ENCODE results near the gene FRMD4B.

Gene FRMD4B

DNA sequence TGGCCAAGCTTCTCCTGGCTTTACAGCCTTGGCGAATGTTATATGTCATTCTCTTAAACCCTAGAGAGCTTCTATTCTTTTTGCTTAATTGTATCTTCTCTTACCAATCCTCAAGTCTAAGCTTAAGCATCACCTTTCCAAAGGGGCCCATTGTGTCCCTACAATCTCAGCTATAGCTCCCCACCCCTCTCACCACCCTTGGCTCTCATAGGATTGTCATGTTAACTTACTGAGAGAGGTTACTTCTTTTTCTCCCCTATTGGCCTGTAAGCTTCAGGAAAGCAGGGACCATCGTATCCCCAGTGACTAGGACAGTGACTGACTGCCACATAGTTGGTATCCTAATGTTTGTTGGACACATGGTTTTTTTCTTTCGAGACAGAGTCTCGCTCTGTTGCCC, 220.1 kb downstream of the FRMD4B start:
- DNase-seq: no peak

GRCh38 chr3:69164296-69164695, 221.6 kb downstream of the FRMD4B start:
- DNase-seq: no peak

GRCh38 chr3:69162308-69162980, 223.4 kb downstream of the FRMD4B start:
- no peak for DNase-seq

DNA sequence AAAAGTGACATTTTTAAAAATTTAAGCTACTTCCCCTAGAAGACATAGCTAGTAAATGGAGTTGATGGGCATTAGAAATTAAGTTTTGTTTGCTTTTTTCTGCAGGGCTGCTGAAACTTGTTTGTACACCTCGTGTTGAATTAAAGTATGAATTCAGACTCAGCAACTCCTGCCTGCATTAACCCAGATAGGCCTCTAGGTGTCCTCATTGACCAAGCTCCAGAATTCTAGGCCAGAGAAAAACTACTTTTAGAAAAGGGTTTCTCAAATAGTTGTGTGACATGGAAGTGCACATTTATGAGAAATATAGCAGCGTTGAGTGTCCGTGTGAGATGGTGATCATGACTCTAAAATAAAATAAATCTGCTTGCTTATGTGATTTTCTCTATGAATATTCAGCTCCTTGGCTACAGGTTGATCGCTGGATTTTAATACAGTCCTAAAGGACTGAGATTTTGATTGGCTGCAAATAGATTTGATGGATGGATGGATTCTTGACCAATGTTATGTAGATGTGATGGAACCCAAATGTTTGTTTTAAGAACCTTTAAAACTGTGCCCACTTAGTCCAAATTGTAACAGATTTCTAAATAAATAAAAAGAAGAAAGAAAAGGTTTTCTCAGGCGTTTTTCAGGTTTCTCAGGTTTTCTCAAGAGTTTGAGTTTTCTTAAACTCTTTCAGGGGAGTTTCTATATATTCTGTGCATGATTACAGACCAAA, 224.1 kb downstream of the FRMD4B start:
- DNase-seq: no peak

DNA sequence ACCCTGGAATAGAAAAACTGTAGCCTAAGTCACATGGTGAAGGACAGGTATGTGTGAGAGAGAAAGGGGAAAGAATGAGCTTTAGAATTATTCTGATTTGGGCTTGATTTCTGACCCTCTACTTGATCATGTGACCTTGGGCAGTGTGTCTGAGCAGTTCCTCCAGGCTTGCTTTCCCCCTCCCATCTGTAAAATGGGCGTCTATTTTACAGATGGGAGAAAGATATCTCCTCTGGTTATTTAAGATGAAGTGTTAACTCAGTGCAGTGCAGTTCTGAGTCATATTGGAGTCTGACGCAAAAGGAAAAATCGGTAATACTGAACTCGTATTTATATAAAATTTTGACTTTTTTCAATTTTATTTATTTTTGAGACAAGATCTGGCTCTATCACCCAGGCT, 225.4 kb downstream of the FRMD4B start:
- no peak for DNase-seq

- DNase-seq: no peak
These were observed 225.8 kb downstream of the FRMD4B start for GRCh38 chr3:69160107-69160506.

- DNase-seq: no peak
These were observed 236.3 kb downstream of the FRMD4B start for GRCh38 chr3:69149586-69149985.

DNA sequence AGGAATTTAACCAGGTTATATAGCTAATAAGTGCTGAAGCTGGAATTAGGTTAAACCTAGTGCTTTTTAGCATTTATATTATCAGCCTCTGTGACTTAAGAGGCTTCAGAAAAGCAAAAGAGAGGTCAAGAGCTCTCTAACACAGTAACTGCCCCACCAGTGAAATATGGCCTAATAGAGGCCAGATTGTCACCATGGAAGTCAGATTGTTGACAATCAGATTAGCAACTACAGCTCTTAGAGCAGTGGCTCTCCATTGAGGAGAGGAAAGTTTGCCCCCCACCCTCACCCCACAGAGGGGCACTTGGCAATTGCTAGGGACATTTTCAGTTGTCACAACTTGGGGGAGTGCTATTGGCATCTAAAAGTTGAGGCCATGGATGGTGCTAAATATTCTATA, 240.2 kb downstream of the FRMD4B start:
- no peak for DNase-seq

- no peak for DNase-seq
These were observed 241.2 kb downstream of the FRMD4B start for GRCh38 chr3:69144631-69145245.

- DNase-seq: no peak
These were observed 242.3 kb downstream of the FRMD4B start for GRCh38 chr3:69143612-69144011.

- DNase-seq: no peak
These were observed 243.0 kb downstream of the FRMD4B start for GRCh38 chr3:69142797-69143454.

GRCh38 chr3:69142090-69142489, 243.8 kb downstream of the FRMD4B start:
- DNase-seq: no peak

DNA sequence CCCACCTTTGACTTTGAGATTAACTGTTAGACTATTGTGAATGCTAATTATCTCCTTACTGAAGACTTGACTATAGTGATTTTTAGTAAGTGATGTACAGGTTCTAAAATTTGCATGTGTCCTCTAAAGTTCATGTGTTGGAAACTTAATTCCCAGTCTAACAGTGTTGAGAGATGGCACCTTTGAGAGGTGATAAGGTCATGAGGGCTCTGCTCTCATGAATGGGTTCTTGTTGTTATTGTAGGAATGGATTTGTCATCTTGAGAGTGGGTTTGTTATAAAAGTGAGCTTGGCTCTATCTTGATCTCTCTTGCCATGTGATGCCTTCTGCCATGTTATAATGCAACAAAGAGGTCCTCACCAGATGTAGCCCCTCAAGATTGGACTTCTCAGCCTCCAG, 244.6 kb downstream of the FRMD4B start:
- no peak for DNase-seq

GRCh38 chr3:69137412-69137811, 248.5 kb downstream of the FRMD4B start:
- no peak for DNase-seq

DNA sequence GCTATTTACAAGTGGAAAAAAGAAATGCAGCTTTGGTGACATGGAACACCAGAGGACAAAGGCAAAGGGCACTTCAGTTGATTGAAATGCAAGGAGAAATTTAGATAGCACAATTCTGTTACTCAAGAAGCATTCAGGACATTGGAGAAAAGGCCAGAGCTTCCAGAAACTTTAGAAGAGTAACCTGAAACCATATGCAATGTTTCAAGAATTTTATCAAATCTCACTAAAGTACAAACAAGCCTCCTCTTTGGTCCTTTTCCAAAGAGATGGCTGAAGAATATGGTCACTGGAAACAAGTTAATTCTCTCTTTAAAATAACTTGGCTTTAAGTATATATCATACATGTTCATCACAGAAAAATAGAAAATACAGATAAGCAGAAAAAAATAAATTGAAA, 248.9 kb downstream of the FRMD4B start:
- DNase-seq: no peak

DNA sequence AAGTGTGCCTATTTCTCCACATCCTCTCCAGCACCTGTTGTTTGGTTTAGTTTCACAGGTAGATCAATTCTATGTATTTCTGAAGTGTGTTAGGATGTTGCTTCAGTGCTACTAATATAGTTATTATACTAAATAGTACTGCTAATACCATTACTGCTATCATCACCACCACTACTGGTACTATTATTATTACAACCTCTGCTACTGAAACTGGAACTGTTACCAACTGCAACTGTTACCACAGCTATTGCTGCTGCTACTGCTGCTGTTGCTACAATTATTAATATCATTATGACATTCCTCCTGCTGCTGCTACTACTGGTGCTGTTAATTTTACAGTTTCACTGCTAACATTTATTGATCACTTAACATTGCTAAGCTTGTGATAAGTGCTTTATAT, 255.2 kb downstream of the FRMD4B start:
- DNase-seq: no peak

- DNase-seq: no peak
These were observed 256.4 kb downstream of the FRMD4B start for GRCh38 chr3:69129531-69129930.

- DNase-seq: no peak
These were observed 257.4 kb downstream of the FRMD4B start for GRCh38 chr3:69128509-69128908.

DNA sequence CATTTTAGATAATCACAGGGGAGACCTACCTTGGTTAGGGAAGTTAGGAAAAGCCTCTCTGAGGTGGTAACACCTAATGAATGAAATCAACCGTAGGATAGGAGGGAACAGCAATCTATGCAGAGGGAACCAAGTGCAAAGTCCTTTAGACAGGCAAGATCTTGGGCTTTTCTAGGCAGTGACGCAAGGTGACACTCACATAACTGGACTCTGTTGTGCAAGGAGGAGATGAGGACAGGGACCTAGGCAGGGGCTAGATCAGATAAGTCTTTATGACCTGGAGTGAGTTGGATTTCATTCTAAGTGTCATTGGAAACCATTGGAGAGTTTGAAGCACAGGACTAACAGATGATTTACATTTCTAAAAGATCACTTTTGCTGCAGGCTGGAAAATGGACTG, 258.9 kb downstream of the FRMD4B start:
- DNase-seq: no peak

DNA sequence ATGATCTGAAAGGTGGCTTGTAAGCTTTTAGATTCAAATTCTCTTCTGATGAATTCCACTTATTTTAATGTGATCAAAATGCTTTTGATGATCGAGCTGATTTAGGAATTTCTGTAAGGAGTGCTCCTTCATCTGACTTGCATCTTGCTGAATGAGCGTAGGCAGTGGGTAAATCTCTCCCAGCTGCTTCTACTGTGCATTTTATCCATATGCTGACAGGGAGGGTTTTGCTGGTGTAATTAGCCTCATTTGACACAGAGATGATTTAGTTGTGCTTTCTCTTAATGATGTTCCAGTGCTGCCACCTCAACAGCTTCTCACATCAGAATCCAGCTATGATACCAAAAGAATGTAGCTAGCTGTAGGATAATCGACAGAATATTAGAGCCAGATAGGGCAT, 259.7 kb downstream of the FRMD4B start:
- DNase-seq: no peak

- DNase-seq: no peak
These were observed 263.5 kb downstream of the FRMD4B start, which contains the start of gene LMOD3 for GRCh38 chr3:69122403-69122802. Gene LMOD3, minus strand, starts transcription at chr3:69122595. Its CDS starts 209 bp downstream, at chr3:69122386.

- DNase-seq: no peak
These were observed 263.9 kb downstream of the FRMD4B start for GRCh38 chr3:69121950-69122349.

GRCh38 chr3:69121513-69121912, 264.4 kb downstream of the FRMD4B start:
- no peak for DNase-seq
